Nephron progenitor cell (in vitro differentiated cells): ENCODE data around the gene BID.
A peak's percentile ranks its signal among the peaks of the same experiment; 100 is the strongest.

Experiments used
- DNase-seq: peaks from one replicate; pipeline ENCODE4 v3.0.0; 2021
- H3K27ac Mint-ChIP-seq: 2 replicates; pipeline ENCODE4 v1.8.0; 2021; ENCODE audit warnings: mild to moderate bottlenecking, moderate library complexity, mixed read lengths
- H3K27me3 Mint-ChIP-seq: 2 replicates; pipeline ENCODE4 v1.8.0; 2021; ENCODE audit warnings: mild to moderate bottlenecking, low read depth, mixed read lengths; ENCODE audit not compliant: poor library complexity
- H3K36me3 Mint-ChIP-seq: 2 replicates; pipeline ENCODE4 v1.8.0; 2021; ENCODE audit warnings: low read depth, mixed read lengths
- H3K4me1 Mint-ChIP-seq: 2 replicates; pipeline ENCODE4 v1.8.0; 2021; ENCODE audit warnings: mixed read lengths
- H3K4me3 Mint-ChIP-seq: 2 replicates; pipeline ENCODE4 v1.8.0; 2021; ENCODE audit warnings: mild to moderate bottlenecking, moderate library complexity, mixed read lengths
- H3K9me3 Mint-ChIP-seq: 2 replicates; pipeline ENCODE4 v1.8.0; 2021; ENCODE audit warnings: mild to moderate bottlenecking, moderate library complexity, mixed read lengths
- CTCF ChIP-seq: fragments of 200-600 bp; sonication (generic); IDR thresholded peaks from 2 replicates; pipeline ENCODE4 v1.5.0; 2021; ENCODE audit warnings: antibody characterized with exemption

BID gene

GRCh38 chr22:17775781-17776465, 1.7 kb upstream of the BID start:
- peak overlapping the region; percentile 66 for H3K4me3 Mint-ChIP-seq
- no peak for DNase-seq
- TF ChIP-seq CTCF, result no peak
- H3K27me3 Mint-ChIP-seq, result no peaks in the 10 kb centered on the region
- H3K4me1 Mint-ChIP-seq, result peaks cover 77% of the 10 kb centered on the region
- H3K27ac Mint-ChIP-seq, result peak overlapping the region; percentile 68
- H3K36me3 Mint-ChIP-seq, result no peaks in the 10 kb centered on the region
- H3K9me3 Mint-ChIP-seq, result peaks cover 8% of the 10 kb centered on the region

DNA sequence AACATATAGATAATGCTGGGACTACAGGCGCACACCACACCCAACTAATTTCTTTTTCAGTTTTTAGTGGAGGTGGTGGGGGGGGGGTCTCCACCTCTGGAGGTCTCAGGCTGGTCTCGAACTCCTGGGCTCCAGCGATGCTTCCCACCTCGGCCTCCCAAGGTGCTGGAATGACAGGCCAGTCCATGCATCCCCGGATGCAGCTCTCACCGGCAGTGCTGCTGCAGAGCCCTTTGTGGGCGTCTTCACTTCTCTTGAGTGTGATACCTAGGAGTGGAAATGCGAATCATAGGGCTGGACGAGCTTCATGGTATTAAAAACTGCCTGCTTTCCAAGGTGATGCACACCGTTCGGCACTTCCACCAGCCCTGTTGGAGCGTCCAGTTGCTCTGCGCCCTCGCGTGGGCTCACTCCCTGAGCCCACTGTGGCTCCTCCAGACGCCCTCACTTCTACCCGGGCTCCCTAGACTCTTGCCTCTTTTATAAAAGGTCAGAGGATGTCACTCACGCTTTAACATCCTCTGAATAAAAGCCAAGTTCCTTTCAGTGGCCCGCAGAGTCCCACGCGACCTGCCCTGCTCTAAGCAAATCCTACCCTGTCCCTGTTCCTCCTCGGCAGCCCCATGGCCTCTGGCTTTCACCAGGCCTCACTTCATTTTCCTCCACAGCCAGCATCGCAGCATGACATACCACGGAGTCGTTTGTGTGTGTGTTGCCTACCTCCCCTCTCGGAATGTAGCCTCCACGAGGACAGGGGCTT, 837 bp upstream of the BID start:
- DNase-seq, result no peak
- no peaks in the 10 kb centered on the region for H3K27me3 Mint-ChIP-seq
- peak overlapping the region; percentile 66 for H3K4me3 Mint-ChIP-seq
- H3K36me3 Mint-ChIP-seq, result no peaks in the 10 kb centered on the region
- H3K9me3 Mint-ChIP-seq, result peaks cover 8% of the 10 kb centered on the region
- peaks cover 78% of the 10 kb centered on the region for H3K4me1 Mint-ChIP-seq
- H3K27ac Mint-ChIP-seq, result peak overlapping the region; percentile 68
- no peak for TF ChIP-seq CTCF

DNA sequence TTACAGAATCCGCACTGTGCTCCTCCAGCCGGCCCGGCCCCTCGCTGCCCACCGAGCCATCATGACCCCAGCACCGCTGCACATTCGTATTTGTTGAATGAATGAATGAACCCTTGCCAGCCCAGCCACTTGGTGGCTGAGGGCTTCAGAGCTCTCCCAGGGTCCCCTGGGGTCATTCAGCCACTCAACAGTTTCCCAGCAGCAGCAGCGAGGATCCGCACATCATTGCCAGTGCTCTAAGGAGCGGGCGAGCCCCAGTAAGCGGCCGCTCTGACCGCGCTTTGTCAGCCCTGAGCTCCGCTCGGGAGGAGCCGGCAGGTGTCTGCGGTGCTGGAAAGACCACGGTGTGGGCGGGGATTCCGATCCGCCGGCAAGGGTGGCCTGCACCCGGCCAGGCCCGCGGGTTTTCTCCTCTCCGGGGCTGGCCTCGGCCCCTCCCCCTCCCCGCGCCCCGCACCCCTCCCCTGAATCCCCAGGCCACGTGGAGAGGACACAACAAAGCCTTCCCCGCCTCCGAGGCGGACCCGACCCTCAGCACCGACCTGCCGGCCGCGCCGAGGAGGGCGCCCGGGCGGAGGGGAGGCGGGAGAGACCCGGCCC, 563 bp downstream of the BID start:
- Mint-ChIP-seq H3K27ac (peak overlapping the region; percentile 39), H3K4me3 (peak overlapping the region; percentile 81), H3K36me3 (no peaks in the 10 kb centered on the region), H3K27me3 (no peaks in the 10 kb centered on the region), H3K9me3 (no peaks in the 10 kb centered on the region), H3K4me1 (peaks cover 65% of the 10 kb centered on the region)
- no peak for TF ChIP-seq CTCF
- DNase-seq, result peak; percentile 63

DNA sequence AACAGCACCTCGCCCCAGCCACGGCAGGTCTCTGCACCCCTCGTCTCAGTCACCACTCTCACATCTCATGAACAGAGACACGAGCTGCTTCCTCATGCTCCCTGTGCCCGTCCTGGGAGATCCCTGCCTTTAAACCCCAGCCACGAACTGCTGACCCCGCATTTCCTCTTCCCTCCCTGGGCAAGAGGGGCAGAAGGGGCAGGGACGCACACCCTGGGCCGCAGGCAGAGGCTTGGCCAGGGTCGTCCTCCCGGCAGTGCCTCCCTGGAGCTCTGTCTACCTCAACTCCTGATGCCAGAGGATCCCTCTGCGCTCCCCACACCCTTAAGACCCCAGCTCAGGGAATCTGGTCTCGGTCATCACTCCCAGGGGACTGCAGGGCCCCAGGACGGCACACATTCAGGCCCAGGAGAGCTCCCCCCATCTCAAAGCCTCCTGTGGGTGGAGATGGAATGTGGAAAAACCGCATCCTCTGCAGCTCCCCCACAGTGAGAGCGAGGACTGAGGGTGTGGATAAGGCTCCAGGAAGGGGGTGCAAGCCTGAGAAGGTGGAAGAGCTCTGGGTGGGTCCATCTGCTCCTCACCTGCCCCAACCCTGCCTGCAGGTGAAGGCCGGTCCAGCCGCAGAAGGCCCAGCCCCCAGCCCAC, 1.2 kb downstream of the BID start:
- Mint-ChIP-seq H3K9me3 (no peaks in the 10 kb centered on the region), H3K27ac (peak overlapping the region; percentile 79), H3K36me3 (no peaks in the 10 kb centered on the region), H3K4me3 (peak overlapping the region; percentile 81), H3K4me1 (peaks cover 61% of the 10 kb centered on the region), H3K27me3 (no peaks in the 10 kb centered on the region)
- no peak for TF ChIP-seq CTCF
- DNase-seq, result no peak

DNA sequence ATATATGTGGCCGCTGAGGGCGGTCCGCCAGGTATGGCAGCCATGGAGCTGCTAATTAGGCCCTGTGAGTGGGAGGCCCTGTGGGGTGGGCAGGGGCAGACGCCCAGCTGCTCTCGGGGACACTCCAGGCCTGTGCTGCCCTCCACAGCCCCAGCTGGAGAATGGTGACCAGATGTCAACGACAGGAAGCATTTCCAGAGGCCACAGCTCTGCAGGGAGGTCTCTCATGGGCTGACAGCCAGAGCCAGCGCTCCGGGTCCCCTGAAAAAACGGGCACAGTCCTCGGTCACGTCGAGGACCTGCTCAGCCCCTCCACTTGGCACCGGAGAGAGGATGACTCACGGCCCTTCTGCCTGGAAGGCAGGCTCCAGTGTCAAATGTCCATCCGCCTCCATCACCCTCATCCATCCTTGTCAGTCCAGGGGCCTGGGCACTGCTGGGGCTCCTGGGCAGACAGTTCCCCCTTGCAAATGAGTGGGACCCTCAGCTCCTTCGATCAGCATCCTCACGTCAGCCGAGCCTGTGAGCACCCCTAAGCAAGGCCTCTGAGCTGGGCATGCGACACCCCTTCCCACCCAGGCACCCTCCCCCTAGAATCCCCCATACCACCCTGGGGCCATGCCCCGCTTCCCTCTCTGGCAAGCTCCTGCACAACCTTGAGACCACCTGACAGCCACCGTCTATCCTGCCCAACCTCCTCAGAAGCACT, 1.9 kb downstream of the BID start:
- Mint-ChIP-seq H3K27me3 (no peaks in the 10 kb centered on the region), H3K4me3 (peak overlapping the region; percentile 81), H3K9me3 (no peaks in the 10 kb centered on the region), H3K36me3 (no peaks in the 10 kb centered on the region), H3K4me1 (peaks cover 61% of the 10 kb centered on the region), H3K27ac (peak overlapping the region; percentile 79)
- peak; percentile 30 for DNase-seq
- no peak for TF ChIP-seq CTCF
